ENCODE measurements around the gene GALNT18.

GALNT18 gene

GRCh38 chr11:11621573-11622339 lies at the start of gene GALNT18:
Gene GALNT18 (minus strand): TSS chr11:11622005.
- DNase-seq = peak; percentile 94

GRCh38 chr11:11670574-11670973 lies 48.8 kb upstream of the GALNT18 start:
- no peak for DNase-seq

DNA sequence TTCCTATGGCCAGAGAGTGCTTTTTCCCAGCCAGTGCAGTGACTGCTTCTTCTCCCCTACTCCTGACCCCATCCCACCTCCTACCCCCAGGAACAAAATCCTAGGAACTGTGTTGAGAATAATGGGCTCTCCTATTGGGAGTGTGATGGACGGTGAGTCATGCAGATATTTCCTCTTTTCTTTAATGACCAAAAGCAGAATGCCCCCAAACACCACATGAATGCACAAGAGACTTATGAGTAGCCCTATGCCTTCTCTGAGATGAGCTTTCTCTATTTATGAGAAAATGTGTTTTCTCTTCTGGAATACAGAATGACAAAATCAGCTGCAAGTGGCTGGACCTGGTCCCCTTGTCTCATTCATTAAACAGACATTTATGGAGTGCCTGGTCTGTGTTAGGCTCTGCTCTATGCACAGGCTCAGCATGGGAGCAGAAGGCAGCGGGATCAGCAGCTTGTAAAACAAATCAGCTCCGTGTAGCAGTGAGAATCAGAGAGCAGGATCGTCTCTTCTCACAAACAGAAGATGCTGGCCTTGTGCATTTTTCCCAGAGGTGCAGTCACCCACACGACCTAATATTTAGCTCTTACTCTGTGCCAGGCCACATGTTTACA lies 47.5 kb upstream of the GALNT18 start:
- DNase-seq = no peak

DNA sequence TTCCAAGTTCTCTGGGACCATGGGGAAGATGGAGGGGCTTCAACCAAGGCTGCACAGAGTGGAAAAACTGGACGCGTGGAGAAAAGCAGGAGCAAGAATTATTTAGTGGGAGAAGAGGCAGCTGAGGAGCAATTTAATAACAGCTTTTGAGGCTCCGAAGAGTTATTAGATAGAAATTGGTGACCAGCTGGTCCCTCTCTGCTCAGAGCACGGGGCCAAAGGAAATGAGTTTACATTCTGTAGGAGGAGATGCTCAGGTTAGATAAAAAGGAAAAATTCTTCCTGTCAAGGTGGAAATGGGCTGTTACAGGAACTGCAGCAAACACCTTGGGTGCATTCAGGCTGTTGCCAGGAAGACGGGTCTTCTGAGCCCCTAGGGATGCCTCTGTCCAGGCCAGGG lies 47.0 kb upstream of the GALNT18 start:
- DNase-seq = no peak

- no peak for DNase-seq
Observed at GRCh38 chr11:11668274-11668673, 46.5 kb upstream of the GALNT18 start.

- no peak for DNase-seq
Observed at GRCh38 chr11:11667056-11667455, 45.3 kb upstream of the GALNT18 start.

GRCh38 chr11:11665407-11665806 lies 43.6 kb upstream of the GALNT18 start:
- DNase-seq = no peak

- DNase-seq = no peak
Observed at GRCh38 chr11:11663907-11664306, 42.1 kb upstream of the GALNT18 start.

GRCh38 chr11:11662578-11662977 lies 40.8 kb upstream of the GALNT18 start:
- DNase-seq = no peak

DNA sequence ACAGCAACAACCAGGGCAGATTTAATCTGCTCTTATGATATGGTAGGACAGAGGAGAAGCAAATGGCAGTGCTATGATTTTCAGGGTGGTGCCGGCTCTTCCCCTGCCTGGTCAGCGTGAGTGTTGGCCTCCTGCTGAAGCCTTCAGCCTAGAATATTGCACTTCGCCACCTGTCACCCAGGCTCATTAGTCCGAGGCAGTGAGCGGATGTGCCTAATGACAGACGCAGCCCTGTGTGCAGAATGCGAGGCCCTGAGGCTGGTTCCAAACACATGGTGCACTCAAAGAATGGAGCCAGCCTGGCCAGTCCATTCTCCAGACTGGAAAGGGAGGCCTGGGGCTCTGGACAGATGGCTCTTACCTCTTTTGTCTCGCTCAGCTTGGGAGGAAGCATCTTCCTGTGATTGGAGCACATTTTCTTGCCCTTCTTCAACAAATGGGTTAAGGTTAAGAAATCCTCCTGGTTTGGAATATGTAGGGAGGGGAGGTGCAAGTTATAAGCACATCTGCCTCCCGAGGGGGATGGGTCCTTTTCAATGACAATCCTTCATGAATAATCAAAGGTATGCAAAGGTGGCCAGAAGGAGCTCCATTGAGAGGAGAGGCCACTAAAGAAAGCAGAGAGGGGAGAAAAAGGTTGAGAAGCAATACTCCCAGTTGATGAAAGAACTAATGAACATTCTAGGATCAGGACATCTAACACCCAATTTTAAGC lies 39.7 kb upstream of the GALNT18 start:
- DNase-seq = peak; percentile 29

GRCh38 chr11:11660363-11660740 lies 38.5 kb upstream of the GALNT18 start:
- DNase-seq = no peak

DNA sequence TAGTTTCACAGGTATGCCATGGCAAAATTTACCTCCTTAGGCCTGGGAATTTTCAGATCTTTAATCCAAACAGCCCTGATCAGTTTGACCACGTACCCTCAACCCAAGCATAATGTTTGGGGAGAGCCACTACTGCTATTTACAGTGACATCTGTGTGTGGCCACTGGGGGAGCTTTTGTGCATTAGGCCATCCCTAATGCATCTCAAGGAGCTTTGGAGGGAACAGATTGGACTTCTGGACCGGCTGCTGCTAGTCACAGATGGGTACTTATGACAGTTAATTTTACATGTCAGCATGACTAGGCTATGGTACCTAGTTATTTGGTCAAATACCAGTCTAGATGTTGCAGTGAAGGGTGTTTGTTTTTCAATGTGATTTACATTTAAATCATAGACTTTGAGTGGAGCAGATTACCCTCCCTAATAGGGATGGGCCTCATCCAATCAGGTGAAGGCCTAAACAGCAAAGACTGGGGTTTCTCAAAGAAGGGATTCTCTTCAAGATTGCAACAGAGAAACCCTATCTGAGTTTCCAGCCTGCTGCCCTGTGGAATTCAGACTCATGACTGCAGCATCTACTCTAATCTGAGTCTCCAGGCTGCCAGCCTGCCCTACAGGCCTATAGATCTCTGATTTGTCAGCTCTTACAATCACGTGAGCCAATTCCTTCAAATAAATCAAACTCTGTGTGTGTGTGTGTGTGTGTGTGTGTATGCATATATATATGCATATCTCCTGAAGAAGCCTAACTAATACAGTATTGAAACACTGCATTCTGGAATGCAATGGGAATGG lies 38.0 kb upstream of the GALNT18 start:
- DNase-seq = no peak

- DNase-seq = no peak
Observed at GRCh38 chr11:11657218-11657955, 35.6 kb upstream of the GALNT18 start.

- no peak for DNase-seq
Observed at GRCh38 chr11:11641581-11641980, 19.8 kb upstream of the GALNT18 start.

DNA sequence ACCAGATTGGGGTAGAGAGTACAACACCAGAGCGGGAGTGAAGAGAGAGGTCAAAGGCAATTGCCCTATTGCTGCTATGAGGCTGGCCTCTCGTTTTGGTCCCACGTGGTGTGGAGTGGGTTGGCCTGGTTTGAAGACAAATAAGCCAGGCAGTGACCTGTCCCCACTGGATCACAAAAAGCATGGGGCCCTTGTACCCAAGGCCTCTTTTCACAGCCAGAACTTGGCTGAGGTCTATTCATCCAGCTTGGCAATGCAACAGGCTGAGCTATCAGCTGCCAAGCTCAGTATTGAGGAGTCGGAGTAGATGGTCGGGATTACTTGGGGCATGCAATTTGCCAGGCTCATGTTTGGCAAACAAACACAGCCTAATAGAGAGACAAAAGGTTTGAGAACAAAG lies 19.2 kb upstream of the GALNT18 start:
- DNase-seq = no peak

- no peak for DNase-seq
Observed at GRCh38 chr11:11640152-11640551, 18.3 kb upstream of the GALNT18 start.

GRCh38 chr11:11636671-11637070 lies 14.9 kb upstream of the GALNT18 start:
- DNase-seq = no peak

DNA sequence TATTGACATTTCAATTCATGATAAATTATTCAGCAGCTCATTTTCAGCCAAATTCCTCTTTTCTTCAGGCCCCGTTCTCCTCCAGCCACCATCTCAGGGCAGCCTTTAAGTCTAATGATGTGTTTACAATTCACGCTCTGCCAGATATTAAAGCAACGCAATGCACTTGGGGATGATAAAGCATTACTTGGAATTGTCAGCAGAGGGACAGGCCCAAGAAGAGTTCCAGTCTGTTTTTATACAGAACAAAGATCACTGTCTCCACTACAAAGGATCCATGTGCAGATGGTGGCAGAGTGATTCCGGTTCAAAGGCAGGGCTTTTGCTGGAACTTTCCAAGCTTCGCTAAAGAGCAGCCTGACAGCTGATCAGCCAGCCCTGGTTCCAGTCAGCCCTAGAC lies 13.6 kb upstream of the GALNT18 start:
- no peak for DNase-seq

GRCh38 chr11:11629368-11629767 lies 7.6 kb upstream of the GALNT18 start:
- DNase-seq = no peak

- DNase-seq = no peak
Observed at GRCh38 chr11:11628651-11629050, 6.8 kb upstream of the GALNT18 start.

DNA sequence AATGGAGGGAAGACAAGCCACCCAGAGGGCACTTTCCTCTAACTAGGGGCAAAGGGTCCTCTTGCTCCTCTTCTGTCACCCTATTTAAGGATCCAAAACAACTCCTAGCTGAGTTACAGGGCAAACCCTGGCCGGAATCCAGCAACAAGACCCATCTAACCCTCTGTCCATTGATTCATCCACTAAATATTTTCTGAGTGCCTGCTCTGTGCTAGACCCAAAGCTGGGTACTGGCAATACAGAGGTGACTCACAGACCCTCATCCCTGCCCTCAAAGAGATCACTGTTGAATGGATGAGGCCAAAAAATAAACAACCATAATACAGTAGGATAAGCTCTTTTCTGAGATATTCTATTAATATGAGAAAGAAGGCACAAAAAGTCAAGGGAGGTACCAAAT lies 4.3 kb upstream of the GALNT18 start:
- DNase-seq = no peak

GRCh38 chr11:11624926-11625325 lies 3.1 kb upstream of the GALNT18 start:
- no peak for DNase-seq

DNA sequence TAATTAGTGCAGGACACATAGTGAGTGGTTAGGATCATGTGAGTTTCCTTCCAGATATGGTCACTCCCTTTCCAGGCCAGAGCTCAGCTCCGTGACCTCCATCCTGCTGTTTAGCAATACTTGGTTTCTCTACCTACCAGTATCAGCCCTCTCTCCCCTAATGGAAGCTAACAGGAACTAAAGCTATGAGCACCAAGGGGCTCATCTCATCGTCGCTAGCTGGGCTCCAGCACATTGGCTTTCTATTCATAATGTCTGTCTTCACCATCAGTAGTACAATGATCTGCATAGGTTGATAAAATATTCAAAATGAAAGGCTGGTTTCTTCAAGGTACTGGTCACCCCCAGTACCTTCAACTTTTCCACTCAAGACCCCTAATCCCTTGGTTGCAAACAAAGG lies 2.4 kb upstream of the GALNT18 start:
- no peak for DNase-seq
